ENCODE measurements around the gene ANAPC16. TPM values are rescaled to one million over a fixed set of nuclear protein-coding genes. Genes with fewer than 3 reads are reported as not detected.

ANAPC16 gene
- total RNA-seq, 2 donors from 2014 or later, result 57.4 to 68.4 TPM

DNA sequence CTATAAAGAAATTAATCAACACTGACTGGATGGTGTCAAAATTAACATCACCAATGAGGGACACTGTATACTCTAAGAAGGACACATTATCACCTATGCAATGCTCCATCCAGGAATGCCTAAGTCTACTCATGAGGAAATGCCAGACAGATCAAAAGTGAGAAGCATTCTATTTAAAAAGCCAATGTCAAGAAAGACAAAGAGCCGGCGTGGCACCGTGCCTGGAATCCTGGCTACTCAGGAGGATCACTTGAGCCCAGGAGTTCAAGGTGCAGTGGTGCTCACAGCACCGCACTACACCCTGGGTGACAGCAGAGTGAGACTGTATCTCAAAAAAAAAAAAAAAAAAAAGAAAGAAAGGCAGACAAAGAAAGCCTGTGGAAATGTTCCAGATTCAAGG lies 45.5 kb upstream of the ANAPC16 start:
- Mint-ChIP-seq H3K4me3 (no peak overlapping the region), H3K4me1 (peaks cover 6% of the 10 kb centered on the region), H3K27ac (no peak overlapping the region), H3K27me3 (ENCODE audit: insufficient read depth) (no peaks in the 10 kb centered on the region), H3K36me3 (ENCODE audit: low read depth) (peaks cover 21% of the 10 kb centered on the region), H3K9me3 (no peaks in the 10 kb centered on the region)
- TF ChIP-seq, protein P1, sequence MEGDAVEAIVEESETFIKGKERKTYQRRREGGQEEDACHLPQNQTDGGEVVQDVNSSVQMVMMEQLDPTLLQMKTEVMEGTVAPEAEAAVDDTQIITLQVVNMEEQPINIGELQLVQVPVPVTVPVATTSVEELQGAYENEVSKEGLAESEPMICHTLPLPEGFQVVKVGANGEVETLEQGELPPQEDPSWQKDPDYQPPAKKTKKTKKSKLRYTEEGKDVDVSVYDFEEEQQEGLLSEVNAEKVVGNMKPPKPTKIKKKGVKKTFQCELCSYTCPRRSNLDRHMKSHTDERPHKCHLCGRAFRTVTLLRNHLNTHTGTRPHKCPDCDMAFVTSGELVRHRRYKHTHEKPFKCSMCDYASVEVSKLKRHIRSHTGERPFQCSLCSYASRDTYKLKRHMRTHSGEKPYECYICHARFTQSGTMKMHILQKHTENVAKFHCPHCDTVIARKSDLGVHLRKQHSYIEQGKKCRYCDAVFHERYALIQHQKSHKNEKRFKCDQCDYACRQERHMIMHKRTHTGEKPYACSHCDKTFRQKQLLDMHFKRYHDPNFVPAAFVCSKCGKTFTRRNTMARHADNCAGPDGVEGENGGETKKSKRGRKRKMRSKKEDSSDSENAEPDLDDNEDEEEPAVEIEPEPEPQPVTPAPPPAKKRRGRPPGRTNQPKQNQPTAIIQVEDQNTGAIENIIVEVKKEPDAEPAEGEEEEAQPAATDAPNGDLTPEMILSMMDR (conservative IDR thresholded peaks at IDR 0.05), result no peak
- no peak overlapping the region for H3K9ac ChIP-seq (ENCODE audit: extremely low read depth, low read length, poor library complexity, severe bottlenecking)
- no peaks in the 10 kb centered on the region for H3K9me3 ChIP-seq (ENCODE audit: control insufficient read depth, low read length)
- no peak for DNase-seq
- H3K4me3 ChIP-seq (ENCODE audit: low read length), result no peak overlapping the region
- no peak overlapping the region for H3K27ac ChIP-seq (ENCODE audit: low read depth, low read length)
- peaks cover 4% of the 10 kb centered on the region for H3K36me3 ChIP-seq (ENCODE audit: control insufficient read depth, insufficient read depth, low read length)
- no peaks in the 10 kb centered on the region for H3K27me3 ChIP-seq (ENCODE audit: control insufficient read depth, insufficient read depth, low read length, poor library complexity, severe bottlenecking)
- peaks cover 3% of the 10 kb centered on the region for H3K4me1 ChIP-seq (ENCODE audit: control insufficient read depth, insufficient read depth, low read length)
- 95 to 100% methylated on average over 3 to 4 of the region's 4 CpGs for WGBS, 2 experiments (ENCODE audit: insufficient coverage in 1 of 2, insufficient read length in 1 of 2)

DNA sequence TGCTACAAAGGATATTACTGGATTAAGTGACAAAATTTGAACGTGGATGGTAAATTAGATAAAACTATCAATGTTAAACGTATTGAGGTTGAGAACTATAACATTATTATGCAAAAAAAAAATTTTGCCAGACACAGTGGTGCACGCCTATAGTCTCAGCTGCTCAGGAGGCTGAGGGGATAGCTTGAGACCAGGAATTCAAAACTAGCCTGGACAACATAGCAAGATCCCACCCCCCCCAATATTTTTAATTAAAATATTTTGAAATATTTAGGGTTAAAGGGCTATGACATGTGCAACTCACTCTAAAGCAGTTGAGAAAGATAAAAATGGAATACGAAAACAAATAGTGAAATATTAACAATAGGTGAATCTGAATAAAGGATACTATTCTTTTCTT lies 45.1 kb upstream of the ANAPC16 start:
- Histone ChIP-seq H3K4me1 (ENCODE audit: control insufficient read depth, insufficient read depth, low read length) (no peaks in the 10 kb centered on the region), H3K27ac (ENCODE audit: low read depth, low read length) (no peak overlapping the region), H3K27me3 (ENCODE audit: control insufficient read depth, insufficient read depth, low read length, poor library complexity, severe bottlenecking) (no peaks in the 10 kb centered on the region), H3K36me3 (ENCODE audit: control insufficient read depth, insufficient read depth, low read length) (peaks cover 4% of the 10 kb centered on the region), H3K9ac (ENCODE audit: extremely low read depth, low read length, poor library complexity, severe bottlenecking) (no peak overlapping the region), H3K9me3 (ENCODE audit: control insufficient read depth, low read length) (no peaks in the 10 kb centered on the region), H3K4me3 (ENCODE audit: low read length) (no peak overlapping the region)
- WGBS, 2 experiments (ENCODE audit: insufficient coverage in 1 of 2, insufficient read length in 1 of 2), result 74 to 93% methylated on average over 3 to 4 of the region's 4 CpGs
- Mint-ChIP-seq H3K36me3 (ENCODE audit: low read depth) (peaks cover 21% of the 10 kb centered on the region), H3K9me3 (no peaks in the 10 kb centered on the region), H3K4me3 (no peak overlapping the region), H3K27me3 (ENCODE audit: insufficient read depth) (no peaks in the 10 kb centered on the region), H3K27ac (no peak overlapping the region), H3K4me1 (peaks cover 1% of the 10 kb centered on the region)
- TF ChIP-seq, protein P1 (conservative IDR thresholded peaks at IDR 0.05), result no peak
- DNase-seq, result no peak

DNA sequence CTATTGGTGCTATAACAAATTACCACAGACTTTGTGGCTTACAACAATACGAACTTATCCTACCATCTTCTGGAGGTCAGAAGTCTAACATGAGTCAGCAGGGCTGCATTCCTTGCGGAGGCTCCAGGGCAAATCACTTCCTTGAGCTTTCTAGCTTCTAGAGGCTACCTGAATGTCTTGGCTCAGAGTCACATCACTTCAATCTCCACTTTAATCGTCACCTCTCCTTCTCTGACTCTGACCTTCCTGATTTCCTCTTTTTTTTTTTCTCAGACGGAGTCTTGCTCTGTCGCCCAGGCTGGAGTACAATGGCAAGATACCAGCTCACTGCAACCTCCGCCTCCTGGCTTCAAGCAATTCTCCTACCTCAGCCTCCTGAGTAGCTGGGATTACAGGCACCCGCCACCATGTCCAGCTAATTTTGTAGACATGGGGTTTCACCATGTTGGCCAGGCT lies 44.6 kb upstream of the ANAPC16 start:
- Histone ChIP-seq H3K9ac (ENCODE audit: extremely low read depth, low read length, poor library complexity, severe bottlenecking) (no peak overlapping the region), H3K27ac (ENCODE audit: low read depth, low read length) (no peak overlapping the region), H3K4me1 (ENCODE audit: control insufficient read depth, insufficient read depth, low read length) (no peaks in the 10 kb centered on the region), H3K4me3 (ENCODE audit: low read length) (no peak overlapping the region), H3K27me3 (ENCODE audit: control insufficient read depth, insufficient read depth, low read length, poor library complexity, severe bottlenecking) (no peaks in the 10 kb centered on the region), H3K9me3 (ENCODE audit: control insufficient read depth, low read length) (no peaks in the 10 kb centered on the region), H3K36me3 (ENCODE audit: control insufficient read depth, insufficient read depth, low read length) (peaks cover 4% of the 10 kb centered on the region)
- Mint-ChIP-seq H3K4me3 (no peak overlapping the region), H3K4me1 (no peaks in the 10 kb centered on the region), H3K9me3 (no peaks in the 10 kb centered on the region), H3K27ac (peak overlapping the region; percentile 70), H3K36me3 (ENCODE audit: low read depth) (peaks cover 21% of the 10 kb centered on the region), H3K27me3 (ENCODE audit: insufficient read depth) (no peaks in the 10 kb centered on the region)
- TF ChIP-seq, protein P1 (conservative IDR thresholded peaks at IDR 0.05), result no peak
- no peak for DNase-seq
- 91 to 97% methylated on average over 6 to 7 of the region's 7 CpGs for WGBS, 2 experiments (ENCODE audit: insufficient coverage in 1 of 2, insufficient read length in 1 of 2)

Measured in endodermal cell (in vitro differentiated cells).